Endothelial cell of umbilical vein (primary cell): ENCODE measurements around the gene ETFB. TPM values are rescaled to one million over a fixed set of nuclear protein-coding genes. Genes with fewer than 3 reads are reported as not detected.
"Not testable (repeated sequence)": the region's sequence is repeated elsewhere in the genome, so short reads cannot be mapped to it uniquely, and the experiment has no call there.

ENCODE experiments used
- BruUV-seq: library from RNA; stranded (reverse); fragments of 400-500 nt; replicated peaks from 2 replicates; lab custom pipeline; 2021; lab: Mats Ljungman, UMichigan
- CTCF ChIA-PET: fragments of 300-600, 350-600 bp; sonication (Branson Sonifier 250); formaldehyde crosslinking; loops from one replicate; lab custom pipeline; 2021; ENCODE audit warnings: antibody characterized with exemption, inconsistent platforms; lab: Charles Lee
- POLR2A ChIA-PET: fragments of 300-600, 350-600 bp; sonication (Branson Sonifier 250); formaldehyde crosslinking; loops from one replicate; lab custom pipeline; 2021; ENCODE audit warnings: antibody characterized with exemption, inconsistent platforms; lab: Charles Lee
- DNase-seq: peaks from one replicate; pipeline ENCODE4 v3.0.0-alpha.2; 2011; ENCODE audit warnings: low read depth, low spot score
- FAIRE-seq: peaks from 2 replicates; lab custom pipeline; 2011; peaks lifted over from hg19 to GRCh38; lab: Jason Lieb, UNC
- H2AFZ ChIP-seq: 2 replicates; pipeline ENCODE4 v1.6.0; 2012; ENCODE audit warnings: low read depth, low read length, control low read depth, inconsistent platforms
- H3K27ac ChIP-seq: 2 replicates; pipeline ENCODE4 v1.5.1; 2011; ENCODE audit warnings: low read depth, mild to moderate bottlenecking, control low read depth, low read length, moderate library complexity; ENCODE audit not compliant: insufficient read depth
- H3K27me3 ChIP-seq, 2 experiments: 2 replicates each; pipeline versions ENCODE4 v1.6.0 to v1.6.1; 2011; ENCODE audit warnings: low read length in 2 of 2, mixed read lengths in 1 of 2; ENCODE audit not compliant: control insufficient read depth in 2 of 2, insufficient read depth in 2 of 2
- H3K36me3 ChIP-seq, 2 experiments: 2 replicates in 1 of 2; 3 replicates in 1 of 2; pipeline ENCODE4 v1.5.1; 2011; ENCODE audit warnings: low read length in 2 of 2, mild to moderate bottlenecking in 1 of 2, moderate library complexity in 1 of 2; ENCODE audit not compliant: control insufficient read depth in 2 of 2, insufficient read depth in 2 of 2; ENCODE audit errors: extremely low read depth in 1 of 2
- H3K4me1 ChIP-seq: 3 replicates; pipeline ENCODE4 v1.5.1; 2011; ENCODE audit warnings: mild to moderate bottlenecking, low read length; ENCODE audit not compliant: control insufficient read depth, insufficient read depth; ENCODE audit errors: extremely low read depth
- H3K4me2 ChIP-seq: 2 replicates; pipeline ENCODE4 v1.6.1; 2011; ENCODE audit warnings: low read length, control low read depth, mixed read lengths; ENCODE audit not compliant: insufficient read depth
- H3K4me3 ChIP-seq, 3 experiments: fragments of 200-600 bp in 1 of 3; sonication (generic), shearing (Covaris generic) in 1 of 3; replicated peaks in 1 of 3; 2 replicates each; pipeline ENCODE4 v1.5.1; 2011 to 2016; ENCODE audit warnings: control low read depth in 3 of 3, low read length in 3 of 3, mild to moderate bottlenecking in 2 of 3, inconsistent platforms in 1 of 3, low read depth in 1 of 3, moderate library complexity in 1 of 3; ENCODE audit not compliant: insufficient read depth in 1 of 3
- H3K79me2 ChIP-seq: 2 replicates; pipeline ENCODE4 v1.6.0; 2012; ENCODE audit warnings: low read length, inconsistent platforms; ENCODE audit not compliant: control insufficient read depth, insufficient read depth
- H3K9ac ChIP-seq: replicated peaks from 2 replicates; pipeline ENCODE3; 2011; ENCODE audit warnings: low read length, control low read depth; ENCODE audit not compliant: insufficient read depth; ENCODE audit errors: extremely low read depth
- H3K9me1 ChIP-seq: replicated peaks from 3 replicates; pipeline ENCODE4 v1.6.0; 2011; ENCODE audit warnings: mild to moderate bottlenecking, low read length; ENCODE audit not compliant: control insufficient read depth, insufficient read depth; ENCODE audit errors: extremely low read depth
- H3K9me3 ChIP-seq: replicated peaks from 2 replicates; pipeline ENCODE4 v1.5.1; 2012; ENCODE audit warnings: low read length, inconsistent platforms; ENCODE audit not compliant: control insufficient read depth, insufficient read depth
- H4K20me1 ChIP-seq: replicated peaks from 2 replicates; pipeline ENCODE3; 2011; ENCODE audit warnings: mild to moderate bottlenecking, low read length; ENCODE audit not compliant: control insufficient read depth, insufficient read depth; ENCODE audit errors: extremely low read depth
- CTCF ChIP-seq, 2 donors: IDR thresholded peaks; 1 replicate in 1 of 2; 2 replicates in 1 of 2; pipeline ENCODE4 v1.5.1; 2011; ENCODE audit warnings: low read length in 2 of 2, mild to moderate bottlenecking in 2 of 2, moderate library complexity in 2 of 2, control low read depth in 1 of 2, inconsistent platforms in 1 of 2, low read depth in 1 of 2; ENCODE audit not compliant: insufficient read depth in 1 of 2; ENCODE audit errors: extremely low read depth in 1 of 2
- EZH2 ChIP-seq: IDR thresholded peaks from 2 replicates; pipeline ENCODE4 v1.6.1; 2012; ENCODE audit warnings: borderline replicate concordance, low read depth, mild to moderate bottlenecking, moderate library complexity, low read length, inconsistent platforms; ENCODE audit not compliant: severe bottlenecking
- FOS ChIP-seq: IDR thresholded peaks from 2 replicates; pipeline ENCODE4 v1.6.1; 2011; ENCODE audit warnings: mild to moderate bottlenecking, low read length, moderate library complexity, borderline replicate concordance; ENCODE audit not compliant: insufficient read depth
- GATA2 ChIP-seq: IDR thresholded peaks from 2 replicates; pipeline ENCODE4 v1.7.0; 2011; ENCODE audit warnings: low read depth, mild to moderate bottlenecking, moderate library complexity, mixed read lengths, low read length; ENCODE audit not compliant: insufficient read length, insufficient read depth
- JUN ChIP-seq: IDR thresholded peaks from 2 replicates; pipeline ENCODE4 v1.6.1; 2011; ENCODE audit warnings: borderline replicate concordance, low read depth; ENCODE audit not compliant: insufficient read length, insufficient read depth
- MAX ChIP-seq: IDR thresholded peaks from 2 replicates; pipeline ENCODE4 v1.6.1; 2011; ENCODE audit not compliant: insufficient read depth, insufficient read length
- MYC ChIP-seq: IDR thresholded peaks from one replicate; pipeline ENCODE4 v1.6.1; 2011; ENCODE audit warnings: mild to moderate bottlenecking, low read depth, low read length
- POLR2A ChIP-seq: IDR thresholded peaks from 2 replicates; pipeline ENCODE4 v1.6.1; 2012; ENCODE audit warnings: low read depth, mild to moderate bottlenecking, control low read depth, low read length
- POLR2AphosphoS5 ChIP-seq: IDR thresholded peaks from 2 replicates; pipeline ENCODE4 v1.6.1; 2012; ENCODE audit warnings: low read depth, mild to moderate bottlenecking, control low read depth, low read length, moderate library complexity; ENCODE audit not compliant: insufficient read depth
- dilution Hi-C: fragments of 300-500 bp; cut with MboI; formaldehyde crosslinking; loops from one replicate; pipeline ENCODE4 v1.15.0; 2019; ENCODE audit warnings: low sequenced_read_pairs; ENCODE audit not compliant: extremely low pct_ligation_motif_present
- intact Hi-C: fragments of 100-400 bp; cut with micrococcal nuclease; formaldehyde crosslinking; loops from one replicate; pipeline ENCODE4 v1.10.0; 2022
- polyA plus RNA-seq, 4 experiments: library from polyadenylated mRNA; depleted of rRNA in 3 of 4; stranded (reverse) in 3 of 4; unstranded in 1 of 4; fragments of >200 nt; gene quantifications; 2 replicates each; pipeline versions ENCODE4 v1.2.1 to v1.2.3, GENCODE V29; 2011 to 2012; ENCODE audit warnings: missing spikeins in 1 of 4
- total RNA-seq: library from RNA; stranded (reverse); gene quantifications from 2 replicates; pipeline ENCODE4 v1.2.3, GENCODE V29; 2021

Gene ETFB
- total and polyA plus RNA-seq, 2 donors (not counting 3 experiments of a cell fraction or from before 2014, with no cell fraction given), result 54.1 to 99.2 TPM

GRCh38 chr19:51402117-51402516 lies 35.9 kb upstream of the ETFB start:
- no peaks in the 10 kb centered on the region for H4K20me1 ChIP-seq
- H3K36me3 ChIP-seq, result no peaks in the 10 kb centered on the region
- H3K27ac ChIP-seq, result no peak overlapping the region
- H3K9me3 ChIP-seq, result no peaks in the 10 kb centered on the region
- ChIA-PET CTCF (no interaction called here), POLR2A (no interaction called here)
- intact Hi-C loops, result no loop called here
- DNase-seq (no peak), FAIRE-seq (no peak)
- H3K4me3 ChIP-seq, result no peak overlapping the region
- dilution Hi-C loops, result no loop called here
- H3K4me1 ChIP-seq, result no peaks in the 10 kb centered on the region
- no peaks in the 10 kb centered on the region for H3K9me1 ChIP-seq
- no peak overlapping the region for H3K9ac ChIP-seq
- no peak overlapping the region for H3K4me2 ChIP-seq
- no peak for TF ChIP-seq POLR2A
- no peak for TF ChIP-seq GATA2
- no peak for TF ChIP-seq FOS
- TF ChIP-seq MAX, result no peak
- TF ChIP-seq CTCF (IDR thresholded peaks at IDR 0.05; ENCODE audit: extremely low read depth in 1 of 2, insufficient read depth in 1 of 2, low read depth in 1 of 2, low read length in 2 of 2), result no peak
- no peak for TF ChIP-seq EZH2
- no peak for TF ChIP-seq POLR2AphosphoS5
- TF ChIP-seq MYC, result no peak
- TF ChIP-seq JUN, result no peak
- no peaks in the 10 kb centered on the region for H3K79me2 ChIP-seq
- H2AFZ ChIP-seq, result no peak overlapping the region
- H3K27me3 ChIP-seq, result no peaks in the 10 kb centered on the region
- BruUV-seq, result no TSS peak

GRCh38 chr19:51399936-51400335 lies 33.7 kb upstream of the ETFB start:
- CTCF ChIA-PET, result interaction anchor here (0.9 kb wide), 1 partner anchor 22 kb away, joined by 3 read pairs; no protein-coding TSS in a partner anchor

More at GRCh38 chr19:51399936-51400335, 33.7 kb upstream of the ETFB start:
- DNase-seq, H3K4me2 ChIP-seq, H3K9ac ChIP-seq, intact Hi-C loops, H3K9me3 ChIP-seq, H3K4me3 ChIP-seq, H4K20me1 ChIP-seq, H3K27ac ChIP-seq, H3K27me3 ChIP-seq, H3K4me1 ChIP-seq, BruUV-seq, H3K79me2 ChIP-seq, FAIRE-seq, H3K9me1 ChIP-seq, dilution Hi-C loops, H2AFZ ChIP-seq, H3K36me3 ChIP-seq, POLR2A ChIA-PET: not testable (repeated sequence)
